ENCODE data around the gene ATP6V1B1.
A peak's percentile ranks its signal among the peaks of the same experiment; 100 is the strongest.
"Not testable (repeated sequence)": the region's sequence is repeated elsewhere in the genome, so short reads cannot be mapped to it uniquely, and the experiment has no call there.

ATP6V1B1 gene

DNA sequence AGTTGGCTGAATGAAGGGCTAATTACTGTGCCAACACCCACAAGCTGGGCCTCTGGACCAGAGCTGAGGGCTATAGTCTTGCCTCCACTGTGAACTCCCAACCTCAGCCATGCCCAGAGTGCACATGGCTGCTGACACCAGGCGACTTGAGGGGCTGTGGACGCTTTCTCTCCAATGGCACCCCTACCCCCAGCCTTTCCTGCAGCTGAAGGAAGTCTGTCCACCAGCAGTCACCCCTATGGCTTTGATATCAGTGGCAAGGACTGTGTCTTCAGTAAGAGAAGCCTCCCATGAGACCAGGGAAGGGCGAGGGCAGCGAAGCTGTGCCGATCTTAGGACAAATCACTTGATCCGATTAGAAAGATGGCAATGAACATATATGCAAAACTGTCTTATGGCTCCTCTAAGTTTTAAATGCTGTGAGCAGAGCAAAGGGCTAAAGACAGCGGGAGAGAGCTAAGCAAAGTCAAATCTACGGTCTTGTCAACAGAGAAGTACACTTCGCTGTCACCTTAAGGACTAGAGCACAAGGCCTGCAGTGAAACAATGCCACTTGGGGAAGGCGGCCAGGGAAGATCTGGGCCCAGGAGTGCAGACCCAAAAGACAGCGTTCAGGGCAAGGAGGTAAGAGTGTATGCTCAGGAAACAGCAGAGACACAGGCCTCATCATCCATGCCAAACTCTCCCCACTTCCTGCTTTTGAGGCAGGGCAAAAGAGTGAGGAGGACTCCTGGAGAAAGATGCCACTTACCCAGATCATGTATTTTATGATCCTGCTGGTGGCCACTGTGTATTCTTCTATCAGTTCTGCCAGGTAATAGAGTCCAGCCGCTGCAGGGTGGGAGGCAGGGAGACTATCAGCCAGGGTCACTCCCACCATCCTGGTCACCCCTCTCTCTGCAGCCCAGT is 57.5 kb downstream of the ATP6V1B1 start:
- no peak for DNase-seq

DNA sequence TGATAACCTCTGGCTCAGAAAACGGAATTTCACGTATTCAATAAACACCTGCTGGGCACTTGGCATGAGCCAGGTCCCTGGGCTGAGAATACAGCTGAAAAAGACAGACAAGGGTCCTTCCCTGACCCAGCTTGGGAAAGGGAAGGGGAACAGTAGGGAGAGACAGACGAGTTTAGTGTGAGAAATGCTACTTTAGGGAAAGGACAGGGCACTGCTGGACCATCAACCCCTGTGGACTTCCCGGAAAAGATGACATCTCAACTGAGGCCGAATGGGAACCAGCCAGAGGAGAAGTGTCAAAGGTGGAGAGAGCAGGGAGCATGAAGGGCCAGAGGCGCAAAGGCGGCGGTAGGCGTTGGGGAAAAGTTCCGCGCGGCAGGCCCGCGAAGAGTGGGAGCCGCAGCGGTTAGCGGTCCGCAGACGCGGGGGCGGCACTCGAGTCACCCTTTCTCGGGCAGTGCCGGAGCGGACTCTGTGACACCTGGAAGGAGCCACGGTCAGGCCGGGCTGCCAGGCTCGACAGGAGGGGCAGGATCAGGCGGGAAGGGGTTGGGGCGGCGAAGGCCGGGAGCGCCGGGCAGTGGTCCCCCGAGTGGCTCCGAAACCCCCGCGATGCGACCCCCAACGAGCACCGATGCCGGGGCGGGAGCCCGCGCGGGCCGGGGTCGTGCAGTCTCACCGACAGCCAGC is 58.5 kb downstream of the ATP6V1B1 start:
- DNase-seq, result peak; percentile 48

GRCh38 chr2:70994699-70995425 is 59.2 kb downstream of the ATP6V1B1 start, which contains the start of gene TEX261:
Gene TEX261 (minus strand): TSS chr2:70994873. CDS start chr2:70994757, 116 bp downstream.
- peak; percentile 90 for DNase-seq

DNA sequence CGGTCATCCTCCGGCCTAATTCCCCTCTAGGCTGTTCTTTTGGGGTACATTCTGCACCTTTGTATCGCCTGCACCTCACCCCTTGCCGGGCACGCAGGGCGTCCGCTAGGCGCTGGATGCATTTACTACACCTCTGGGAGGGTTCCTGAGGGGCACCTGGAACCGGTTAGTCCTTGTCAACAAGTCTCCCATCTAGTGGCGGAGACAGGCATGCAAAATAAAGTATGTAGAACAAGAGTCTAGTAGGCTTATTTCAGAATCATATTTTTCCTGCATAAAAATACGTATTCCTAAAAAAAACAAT is 59.7 kb downstream of the ATP6V1B1 start:
- peak; percentile 12 for DNase-seq

GRCh38 chr2:70998885-70999284 is 63.2 kb downstream of the ATP6V1B1 start:
- DNase-seq, result not testable (repeated sequence)

GRCh38 chr2:70999362-70999761 is 63.7 kb downstream of the ATP6V1B1 start:
- no peak for DNase-seq

DNA sequence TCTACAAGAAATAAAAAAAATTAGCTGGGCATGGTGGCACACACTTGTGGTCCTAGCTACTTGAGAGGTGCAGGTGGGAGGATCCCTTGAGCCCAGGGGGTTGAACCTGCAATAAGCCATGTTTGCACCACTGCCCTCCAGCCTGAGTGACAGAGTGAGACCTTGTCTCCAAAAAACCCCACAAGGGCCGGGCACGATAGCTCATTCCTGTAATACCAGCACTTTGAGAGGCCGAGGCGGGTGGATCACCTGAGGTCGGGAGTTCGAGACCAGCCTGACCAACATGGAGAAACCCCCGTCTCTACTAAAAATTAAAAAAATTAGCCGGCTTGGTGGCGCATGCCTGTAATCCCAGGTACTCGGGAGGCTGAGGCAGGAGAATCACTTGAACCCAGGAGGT is 64.2 kb downstream of the ATP6V1B1 start:
- DNase-seq, result not testable (repeated sequence)

DNA sequence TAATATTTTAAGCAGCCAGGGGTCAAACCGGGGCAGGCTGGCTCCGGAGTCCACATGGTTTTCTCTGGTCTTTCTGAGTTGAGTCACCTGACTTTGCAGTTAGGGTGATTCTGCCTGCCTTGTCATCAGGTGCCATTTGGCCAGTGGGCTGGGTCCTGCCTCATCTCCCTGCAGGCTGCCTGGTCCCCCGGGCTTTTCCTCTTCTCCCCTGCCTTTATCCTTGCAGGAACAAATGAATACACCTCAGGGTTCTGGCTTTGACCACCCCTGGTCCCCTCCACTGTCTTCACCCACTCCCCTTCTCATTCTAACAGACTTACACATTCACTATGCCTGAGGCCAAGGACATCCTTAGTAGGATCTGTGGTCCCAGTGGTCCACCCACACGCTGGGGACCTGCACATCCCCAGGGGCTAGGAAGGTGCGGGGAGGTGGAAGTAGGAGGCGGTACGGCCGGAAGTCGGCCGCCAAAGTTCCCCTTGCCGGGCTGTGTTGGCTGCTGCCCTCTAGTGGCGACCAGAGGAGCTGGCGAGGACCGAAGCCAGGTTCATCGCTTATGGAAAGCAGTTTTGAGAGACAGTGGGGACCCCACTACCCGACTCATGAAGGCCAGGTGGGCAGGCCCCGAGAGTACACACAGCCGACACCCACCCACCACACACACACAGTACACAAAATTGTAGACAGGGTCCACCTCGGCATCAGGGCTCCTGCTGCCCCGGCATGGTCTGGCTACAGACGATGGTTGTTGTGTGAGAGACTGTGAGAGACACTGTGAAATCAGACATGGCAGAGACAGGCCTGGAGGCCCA is 65.3 kb downstream of the ATP6V1B1 start:
- peak; percentile 71 for DNase-seq

DNA sequence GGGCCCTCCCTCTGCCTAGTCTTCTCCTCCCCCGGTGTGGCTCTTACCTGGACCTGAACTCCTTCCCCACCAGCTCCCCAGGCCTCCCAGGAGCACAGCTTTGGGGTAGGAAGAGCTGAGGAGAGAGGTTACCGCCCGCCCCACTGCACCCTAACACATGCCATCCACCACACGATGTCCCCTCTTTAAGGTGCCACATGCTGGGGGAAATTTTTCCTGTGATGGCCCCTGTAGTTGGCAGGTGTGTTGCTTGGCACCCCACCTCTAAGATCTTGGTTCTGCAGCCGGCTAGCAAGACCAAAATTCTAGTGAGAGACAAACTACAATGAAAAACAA is 65.9 kb downstream of the ATP6V1B1 start:
- DNase-seq, result no peak

DNA sequence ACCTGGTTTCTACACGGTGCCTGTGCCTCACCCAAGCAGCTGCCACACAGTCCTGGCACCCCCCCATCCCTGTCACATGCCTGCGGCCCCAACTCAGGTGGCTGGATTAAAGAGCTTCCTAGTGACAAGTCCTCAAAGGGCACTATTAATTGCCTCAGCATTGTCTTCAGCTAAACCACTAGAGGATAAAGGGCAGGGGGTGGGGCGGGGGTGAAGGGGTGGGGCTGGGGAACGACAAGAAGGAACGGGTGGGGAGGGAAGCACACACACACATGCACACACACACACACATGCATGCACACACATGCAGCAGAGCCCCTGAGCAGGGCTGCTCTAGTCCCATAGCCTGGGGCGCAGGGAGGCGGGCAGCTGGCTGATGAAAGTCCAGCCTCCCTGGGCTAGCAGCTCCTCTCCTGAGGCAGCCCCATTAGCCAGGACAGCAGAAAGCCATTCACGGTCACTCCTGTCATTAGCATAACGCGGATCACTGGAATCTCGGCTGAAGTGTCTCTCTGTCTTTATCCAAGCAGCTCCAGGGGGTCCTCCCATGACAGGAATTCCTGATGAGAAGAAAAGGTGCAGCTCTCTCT is 66.4 kb downstream of the ATP6V1B1 start:
- DNase-seq, result no peak

- no peak for DNase-seq
Observed at GRCh38 chr2:71003396-71003795, 67.7 kb downstream of the ATP6V1B1 start.

GRCh38 chr2:71003966-71004755 is 68.5 kb downstream of the ATP6V1B1 start:
- DNase-seq, result no peak

- no peak for DNase-seq
Observed at GRCh38 chr2:71004857-71005256, 69.2 kb downstream of the ATP6V1B1 start.

DNA sequence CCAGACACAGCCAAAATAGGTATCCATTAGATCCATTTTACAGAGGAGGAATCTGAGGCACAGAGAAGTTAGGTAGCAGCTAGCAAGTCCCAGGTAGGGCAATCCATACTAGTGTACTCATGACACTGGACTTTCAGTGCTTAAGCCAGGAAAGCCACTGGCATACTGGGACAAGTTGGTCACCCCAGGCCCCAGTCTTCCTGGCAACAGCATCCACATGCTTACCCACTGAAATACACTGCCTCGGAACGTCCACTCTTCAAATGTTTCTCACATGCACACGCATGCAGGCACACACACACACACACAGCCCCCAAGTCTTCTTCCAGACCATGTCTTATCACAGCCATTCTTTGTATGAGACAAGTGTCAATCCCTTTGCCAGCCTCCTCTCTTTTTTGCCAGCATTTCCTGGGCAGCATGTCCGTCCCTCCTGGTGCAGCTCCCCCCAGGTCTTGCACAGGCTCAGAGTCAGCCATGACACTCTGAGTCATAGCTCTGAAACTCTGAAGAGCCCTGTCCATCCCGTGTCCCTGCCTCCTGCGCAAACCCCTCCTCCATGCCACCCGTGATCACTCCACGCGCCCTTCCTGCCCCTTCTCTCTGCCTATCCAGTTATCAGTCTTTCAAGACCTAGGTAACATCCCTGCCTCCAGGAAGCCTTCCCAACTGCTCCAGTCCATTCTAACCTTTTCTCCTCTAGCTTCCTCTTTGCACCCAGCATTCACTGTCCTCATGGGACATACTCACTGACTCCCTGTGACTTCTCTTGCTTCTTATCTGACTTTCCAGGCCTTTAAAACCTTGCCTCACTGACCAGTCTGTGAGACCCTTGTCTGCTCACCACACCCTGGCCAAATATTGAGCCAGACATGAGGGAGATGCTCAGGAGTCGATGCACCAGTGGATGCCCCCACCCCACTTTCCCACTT is 69.8 kb downstream of the ATP6V1B1 start:
- no peak for DNase-seq

GRCh38 chr2:71006323-71006722 is 70.6 kb downstream of the ATP6V1B1 start:
- no peak for DNase-seq

DNA sequence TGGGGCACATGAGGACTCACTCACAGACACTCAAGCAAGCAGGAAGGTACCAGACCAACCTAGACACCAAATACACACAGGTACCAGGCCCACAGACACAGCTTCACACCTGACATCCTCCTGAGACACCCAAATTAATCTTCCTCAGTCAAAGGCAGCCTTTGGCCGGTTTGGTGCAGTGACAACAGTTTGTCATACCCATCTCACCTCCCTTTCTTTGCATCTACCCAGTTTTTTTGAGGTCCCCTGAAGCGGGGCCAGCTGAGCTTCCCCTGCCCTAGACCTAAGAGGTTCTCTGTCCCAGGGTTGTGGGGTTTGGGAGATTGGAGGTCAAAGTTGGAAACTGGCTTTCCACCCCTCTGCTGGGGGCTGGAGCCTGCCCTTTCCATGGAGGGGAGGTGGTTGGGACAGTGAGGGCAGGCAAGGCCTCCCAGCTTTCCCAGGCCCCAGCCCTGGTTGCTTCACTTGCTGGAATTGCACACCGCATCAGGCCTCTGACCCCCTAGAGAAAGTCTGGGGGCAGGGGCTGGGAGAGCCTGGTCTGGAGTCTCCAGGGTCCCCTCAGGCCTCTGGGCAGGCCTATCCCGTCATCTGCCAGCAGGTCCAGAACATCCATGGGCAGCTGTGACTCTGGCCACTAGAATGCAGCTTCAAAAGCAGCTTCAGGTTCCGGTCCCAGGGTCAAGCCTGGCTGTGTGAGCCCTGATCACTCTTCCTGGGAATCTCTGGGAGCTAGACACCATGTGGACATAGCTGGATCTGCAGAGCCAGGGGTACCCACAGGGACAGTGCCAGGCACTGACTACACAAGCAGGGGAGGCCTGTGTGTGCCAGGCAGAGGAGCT is 71.5 kb downstream of the ATP6V1B1 start:
- no peak for DNase-seq

- DNase-seq, result no peak
Observed at GRCh38 chr2:71008342-71008741, 72.6 kb downstream of the ATP6V1B1 start.

- not testable (repeated sequence) for DNase-seq
Observed at GRCh38 chr2:71011786-71012185, 76.1 kb downstream of the ATP6V1B1 start.
